OCI-LY7 (cell line): ENCODE data around the gene TMEM178B. TPM values are rescaled to one million over a fixed set of nuclear protein-coding genes. Genes with fewer than 3 reads are reported as not detected.

Experiments used
- BruUV-seq: library from RNA; stranded (reverse); fragments of 400-500 nt; replicated peaks from 2 replicates; lab custom pipeline; 2021; lab: Mats Ljungman, UMichigan
- CTCF ChIA-PET: fragments of 300-600 bp; sonication (Branson Sonifier 250); formaldehyde crosslinking; loops from one replicate; lab custom pipeline; 2022; ENCODE audit warnings: antibody characterized with exemption; ENCODE audit not compliant: unreplicated experiment; lab: Charles Lee
- POLR2A ChIA-PET: fragments of 300-600 bp; sonication (Branson Sonifier 250); formaldehyde crosslinking; loops from one replicate; lab custom pipeline; 2022; ENCODE audit warnings: antibody characterized with exemption; lab: Charles Lee
- DNase-seq: peaks from one replicate; pipeline ENCODE4 v3.0.0-alpha.2; 2015; ENCODE audit warnings: low spot score
- H2AFZ ChIP-seq: fragments of 200-600 bp; sonication (generic), shearing (Covaris generic); 2 replicates; pipeline ENCODE4 v1.6.1; 2014; ENCODE audit warnings: mild to moderate bottlenecking, antibody characterized with exemption, low read length, moderate library complexity
- H3K27ac ChIP-seq: fragments of 200-600 bp; sonication (generic); 2 replicates; pipeline ENCODE4 v1.5.1; 2014; ENCODE audit warnings: mixed run types, low read depth, mild to moderate bottlenecking, moderate library complexity, low read length, inconsistent platforms; ENCODE audit not compliant: poor library complexity, severe bottlenecking
- H3K36me3 ChIP-seq: fragments of 200-600 bp; sonication (generic); 2 replicates; pipeline ENCODE4 v1.6.1; 2014; ENCODE audit warnings: mild to moderate bottlenecking, antibody characterized with exemption, low read length, moderate library complexity, mixed read lengths; ENCODE audit not compliant: insufficient read depth
- H3K4me1 ChIP-seq: fragments of 200-600 bp; sonication (generic); 2 replicates; pipeline ENCODE4 v1.5.1; 2014; ENCODE audit warnings: mild to moderate bottlenecking, low read length; ENCODE audit not compliant: insufficient read depth, poor library complexity, severe bottlenecking
- H3K4me2 ChIP-seq: fragments of 200-600 bp; sonication (generic); 2 replicates; pipeline ENCODE4 v1.6.1; 2014; ENCODE audit warnings: mild to moderate bottlenecking, low read length
- H3K4me3 ChIP-seq: fragments of 200-600 bp; sonication (generic); 2 replicates; pipeline ENCODE4 v1.5.1; 2014; ENCODE audit warnings: mild to moderate bottlenecking, low read depth, low read length; ENCODE audit not compliant: poor library complexity, severe bottlenecking
- H3K79me2 ChIP-seq: fragments of 200-600 bp; sonication (generic); 2 replicates; pipeline ENCODE4 v1.6.1; 2016; ENCODE audit warnings: low read depth, mild to moderate bottlenecking, low read length, moderate library complexity, mixed read lengths; ENCODE audit not compliant: insufficient read depth
- H3K9me2 ChIP-seq: fragments of 200-600 bp; sonication (generic); 2 replicates; pipeline ENCODE4 v1.6.1; 2016; ENCODE audit warnings: mild to moderate bottlenecking, low read length, mixed read lengths; ENCODE audit not compliant: insufficient read depth
- H3K9me3 ChIP-seq: fragments of 200-600 bp; sonication (generic); 2 replicates; pipeline ENCODE4 v1.6.1; 2014; ENCODE audit warnings: mild to moderate bottlenecking, mixed run types, low read length, mixed read lengths
- H4K20me1 ChIP-seq: fragments of 200-600 bp; sonication (generic); 2 replicates; pipeline ENCODE4 v1.6.1; 2014; ENCODE audit warnings: mild to moderate bottlenecking, antibody characterized with exemption, low read length, moderate library complexity, mixed read lengths; ENCODE audit not compliant: insufficient read depth
- EZH2phosphoT487 ChIP-seq: fragments of 200-600 bp; sonication (generic); IDR thresholded peaks from 2 replicates; pipeline ENCODE4 v1.6.1; 2018; ENCODE audit warnings: low read depth, borderline replicate concordance, mild to moderate bottlenecking, mixed run types, antibody characterized with exemption, low read length, moderate library complexity, mixed read lengths
- intact Hi-C: fragments of 100-400 bp; cut with micrococcal nuclease; formaldehyde crosslinking; loops from one replicate; pipeline ENCODE4 v1.10.0; 2022; ENCODE audit not compliant: unreplicated experiment
- total RNA-seq, 2 experiments: library from RNA; depleted of rRNA in 1 of 2; stranded (reverse); fragments of >200 nt in 1 of 2; shearing (Covaris generic) in 1 of 2; gene quantifications; 2 replicates each; pipeline ENCODE4 v1.2.3, GENCODE V29; 2014 to 2022
- TF ChIP-seq, protein P1 (sequence below): fragments of 200-600 bp; sonication (generic); conservative IDR thresholded peaks from 2 replicates; pipeline ENCODE4 v1.5.1; 2014; ENCODE audit warnings: mild to moderate bottlenecking, antibody characterized with exemption, low read length, moderate library complexity, mixed read lengths

Gene TMEM178B
- total RNA-seq, 2 experiments from 2014 or later: not detected

DNA sequence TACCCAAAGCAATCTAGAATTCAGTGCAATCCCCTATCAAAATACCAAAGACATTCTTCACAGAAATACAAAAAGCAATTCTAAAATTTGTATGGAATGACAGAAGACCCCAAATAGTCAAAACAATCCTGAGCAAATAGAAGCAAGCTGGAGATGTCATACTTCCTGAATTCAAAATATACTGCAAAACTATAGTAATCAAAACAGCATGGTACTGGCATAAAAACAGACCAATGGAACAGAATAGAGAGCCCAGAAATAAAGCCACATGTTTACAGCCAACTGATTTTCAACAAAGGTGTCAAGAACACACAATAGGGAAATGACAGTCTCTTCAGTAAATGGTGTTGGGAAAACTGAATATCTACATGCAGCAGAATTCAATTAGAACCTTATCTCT, 353.3 kb downstream of the TMEM178B start:
- no peak overlapping the region for H3K4me3 ChIP-seq
- no TSS peak for BruUV-seq
- H3K79me2 ChIP-seq: no peaks in the 10 kb centered on the region
- CTCF ChIA-PET: no interaction called here
- no peak overlapping the region for H3K4me2 ChIP-seq
- H3K4me1 ChIP-seq: no peaks in the 10 kb centered on the region
- no peak for DNase-seq
- intact Hi-C loops: no loop called here
- H3K27ac ChIP-seq: no peak overlapping the region
- no peaks in the 10 kb centered on the region for H4K20me1 ChIP-seq
- POLR2A ChIA-PET: interaction anchor here (1.4 kb wide), 1 partner anchor 11 kb away, joined by 3 read pairs; no protein-coding TSS in a partner anchor
- no peak for TF ChIP-seq EZH2phosphoT487
- TF ChIP-seq, protein P1, sequence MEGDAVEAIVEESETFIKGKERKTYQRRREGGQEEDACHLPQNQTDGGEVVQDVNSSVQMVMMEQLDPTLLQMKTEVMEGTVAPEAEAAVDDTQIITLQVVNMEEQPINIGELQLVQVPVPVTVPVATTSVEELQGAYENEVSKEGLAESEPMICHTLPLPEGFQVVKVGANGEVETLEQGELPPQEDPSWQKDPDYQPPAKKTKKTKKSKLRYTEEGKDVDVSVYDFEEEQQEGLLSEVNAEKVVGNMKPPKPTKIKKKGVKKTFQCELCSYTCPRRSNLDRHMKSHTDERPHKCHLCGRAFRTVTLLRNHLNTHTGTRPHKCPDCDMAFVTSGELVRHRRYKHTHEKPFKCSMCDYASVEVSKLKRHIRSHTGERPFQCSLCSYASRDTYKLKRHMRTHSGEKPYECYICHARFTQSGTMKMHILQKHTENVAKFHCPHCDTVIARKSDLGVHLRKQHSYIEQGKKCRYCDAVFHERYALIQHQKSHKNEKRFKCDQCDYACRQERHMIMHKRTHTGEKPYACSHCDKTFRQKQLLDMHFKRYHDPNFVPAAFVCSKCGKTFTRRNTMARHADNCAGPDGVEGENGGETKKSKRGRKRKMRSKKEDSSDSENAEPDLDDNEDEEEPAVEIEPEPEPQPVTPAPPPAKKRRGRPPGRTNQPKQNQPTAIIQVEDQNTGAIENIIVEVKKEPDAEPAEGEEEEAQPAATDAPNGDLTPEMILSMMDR: no peak
- H3K36me3 ChIP-seq: no peaks in the 10 kb centered on the region
- H2AFZ ChIP-seq: no peak overlapping the region
- H3K9me3 ChIP-seq: 0 out of 2 replicates have a peak, but pooled peaks cover 5% of the 10 kb centered on the region
- H3K9me2 ChIP-seq: no peaks in the 10 kb centered on the region

DNA sequence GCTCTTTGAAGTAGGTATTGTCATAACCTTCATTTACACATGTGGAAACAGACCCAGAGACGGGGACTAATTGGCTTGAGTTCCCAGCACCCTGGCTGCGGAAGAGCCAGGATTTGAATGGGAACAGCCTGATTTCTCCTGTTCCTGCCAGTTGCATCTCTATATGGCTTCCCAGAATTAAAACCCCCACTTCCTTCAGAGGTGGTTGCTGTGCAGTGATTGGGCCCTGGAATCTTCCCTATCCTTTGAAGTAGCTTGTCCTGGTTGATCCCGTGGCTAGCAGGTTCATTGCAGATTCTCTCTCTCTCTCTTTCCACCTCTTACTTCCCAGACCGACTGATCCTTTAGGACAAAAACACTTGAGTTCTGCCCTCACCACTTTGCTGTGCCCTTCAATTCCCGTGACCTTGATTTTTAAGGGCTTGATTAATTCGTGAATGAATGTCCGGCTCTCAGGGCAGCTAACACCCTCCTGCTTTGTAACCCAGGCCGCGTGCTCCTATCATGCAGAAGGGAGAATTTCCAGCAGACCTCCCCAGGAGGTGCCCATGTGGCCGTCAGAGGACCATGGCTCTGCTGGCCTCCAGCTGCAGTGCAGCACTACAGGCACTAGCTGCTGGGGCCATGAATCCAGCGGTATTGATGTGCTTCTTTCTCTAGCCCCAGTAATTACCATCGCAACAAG, 356.7 kb downstream of the TMEM178B start:
- POLR2A ChIA-PET: interaction anchor here (0.5 to 1.6 kb wide), 2 partner anchors 12 to 68 kb away, joined by 3 to 5 read pairs; no protein-coding TSS in a partner anchor
- no peak overlapping the region for H3K4me3 ChIP-seq
- TF ChIP-seq EZH2phosphoT487: no peak
- TF ChIP-seq, protein P1: no peak
- BruUV-seq: no TSS peak
- no peaks in the 10 kb centered on the region for H4K20me1 ChIP-seq
- H3K9me3 ChIP-seq: 0 out of 2 replicates have a peak, but pooled peaks cover 5% of the 10 kb centered on the region
- no peaks in the 10 kb centered on the region for H3K79me2 ChIP-seq
- CTCF ChIA-PET: no interaction called here
- no peak overlapping the region for H2AFZ ChIP-seq
- no peaks in the 10 kb centered on the region for H3K36me3 ChIP-seq
- H3K27ac ChIP-seq: no peak overlapping the region
- no peaks in the 10 kb centered on the region for H3K4me1 ChIP-seq
- no peaks in the 10 kb centered on the region for H3K9me2 ChIP-seq
- DNase-seq: no peak
- intact Hi-C loops: no loop called here
- H3K4me2 ChIP-seq: no peak overlapping the region

DNA sequence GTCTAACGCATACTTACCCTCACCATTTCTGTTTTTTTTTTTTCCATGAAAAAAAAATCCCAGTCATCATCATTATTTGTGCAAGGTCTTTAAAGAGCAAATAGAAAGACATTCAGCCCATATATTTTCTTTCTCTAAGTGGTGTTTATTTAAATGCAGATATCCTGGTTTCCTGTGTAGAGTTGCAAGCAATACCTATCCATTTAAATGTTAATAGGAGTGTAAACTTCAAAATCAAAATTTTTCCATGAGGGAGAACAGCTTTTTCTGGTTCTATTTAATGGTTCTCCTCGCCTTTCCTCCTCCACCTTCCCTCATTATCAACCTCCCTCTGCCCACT, 357.2 kb downstream of the TMEM178B start:
- no peak for DNase-seq
- TF ChIP-seq EZH2phosphoT487: no peak
- no TSS peak for BruUV-seq
- Histone ChIP-seq H3K4me2 (no peak overlapping the region), H3K27ac (no peak overlapping the region), H3K4me3 (no peak overlapping the region), H2AFZ (no peak overlapping the region), H3K36me3 (no peaks in the 10 kb centered on the region), H3K9me3 (0 out of 2 replicates have a peak, but pooled peaks cover 5% of the 10 kb centered on the region), H3K79me2 (no peaks in the 10 kb centered on the region), H3K4me1 (no peaks in the 10 kb centered on the region), H3K9me2 (no peaks in the 10 kb centered on the region), H4K20me1 (no peaks in the 10 kb centered on the region)
- intact Hi-C loops: no loop called here
- CTCF ChIA-PET: no interaction called here
- POLR2A ChIA-PET: interaction anchor here (1.6 kb wide), 1 partner anchor 12 kb away, joined by 3 read pairs; no protein-coding TSS in a partner anchor
